ENCODE data around the gene REC8.

Gene REC8

DNA sequence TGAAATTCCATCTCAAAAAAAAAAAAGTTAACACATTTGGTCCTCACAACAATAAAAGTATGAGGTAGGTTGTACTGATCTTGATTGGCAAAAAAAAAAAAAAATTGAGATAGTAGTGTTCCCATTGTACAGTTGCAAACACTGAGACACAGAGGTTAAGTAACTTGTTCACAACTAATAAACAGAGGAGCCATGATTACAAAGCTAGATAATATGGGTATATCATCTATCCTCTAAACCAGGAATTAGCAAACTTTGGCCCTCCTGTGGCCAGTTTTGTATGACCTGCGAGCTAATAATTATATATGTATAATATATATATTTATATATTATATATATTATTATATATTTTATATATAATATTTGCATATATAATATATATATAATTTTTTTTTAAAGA is 38.1 kb upstream of the REC8 start:
- TF ChIP-seq GATA3 (IDR thresholded peaks at IDR 0.05; ENCODE audit: low read depth, low read length) (no peak), GATA2 (IDR thresholded peaks at IDR 0.05; ENCODE audit: low read depth, low read length) (no peak)

DNA sequence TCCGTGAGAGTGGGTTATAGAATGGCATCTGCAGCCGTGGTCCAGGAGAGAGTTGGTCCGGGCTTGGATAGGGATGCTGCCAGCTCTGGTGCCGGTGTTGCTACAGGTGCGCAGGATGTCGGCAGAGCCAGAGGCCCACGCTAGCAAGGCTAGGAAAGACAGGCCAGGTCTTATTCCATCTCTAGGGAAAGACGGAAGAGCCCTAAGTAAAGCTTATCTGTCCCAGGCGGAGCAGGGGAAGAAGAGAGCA is 36.4 kb upstream of the REC8 start:
- TF ChIP-seq GATA2 (IDR thresholded peaks at IDR 0.05; ENCODE audit: low read depth, low read length) (no peak), GATA3 (IDR thresholded peaks at IDR 0.05; ENCODE audit: low read depth, low read length) (no peak)

DNA sequence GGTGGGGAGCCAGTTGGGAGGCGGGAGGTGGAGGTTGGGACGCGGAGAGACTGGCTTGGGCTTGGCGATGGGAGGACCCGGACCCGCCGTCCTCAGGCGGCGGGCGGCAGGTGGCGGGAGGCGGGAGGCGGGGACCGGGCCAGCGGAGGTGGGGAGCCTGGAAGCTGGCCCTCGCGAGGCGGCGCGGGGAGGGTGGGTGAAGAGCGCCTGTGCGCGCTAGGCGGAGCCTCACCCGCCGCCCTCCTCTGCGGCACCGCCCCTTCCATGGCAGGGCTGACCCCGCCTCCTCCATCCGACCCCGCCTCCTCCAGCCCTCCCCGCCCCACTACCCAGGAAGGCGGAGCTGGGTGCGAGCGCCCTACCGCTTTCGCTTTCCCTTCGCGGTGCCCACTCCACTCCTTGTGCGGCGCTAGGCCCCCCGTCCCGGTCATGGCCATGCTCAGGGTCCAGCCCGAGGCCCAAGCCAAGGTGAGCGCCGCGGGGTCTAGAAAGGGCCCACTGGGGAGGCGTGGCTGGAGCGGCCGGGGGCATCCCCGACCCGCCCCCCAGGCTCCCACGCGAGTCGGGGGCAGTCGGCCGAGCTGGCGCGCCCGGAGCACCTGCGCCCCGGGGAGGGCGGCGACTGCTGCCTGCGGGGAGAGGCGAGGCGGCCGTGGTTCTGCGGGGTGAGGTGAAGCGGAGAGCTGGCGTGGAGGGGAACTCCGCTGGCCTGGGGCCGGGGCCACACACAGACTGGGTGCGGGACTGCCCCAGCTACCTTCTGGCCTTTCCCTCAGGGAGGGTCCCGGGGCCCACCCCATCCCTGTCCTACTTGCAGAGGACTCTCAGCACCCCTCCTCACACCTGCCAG is 35.8 kb upstream of the REC8 start, which contains the start of gene PSME1:
TSS of gene PSME1 (plus strand) at position 361 of the 850 bp plus-strand sequence. CDS start at position 430, 69 bp downstream.
- TF ChIP-seq GATA3 (IDR thresholded peaks at IDR 0.05; ENCODE audit: low read depth, low read length), result no peak
- TF ChIP-seq GATA2 (IDR thresholded peaks at IDR 0.05; ENCODE audit: low read depth, low read length), result no peak

GRCh38 chr14:24136684-24137528 is 35.0 kb upstream of the REC8 start:
- no peak for TF ChIP-seq GATA3 (IDR thresholded peaks at IDR 0.05; ENCODE audit: low read depth, low read length)
- TF ChIP-seq GATA2 (IDR thresholded peaks at IDR 0.05; ENCODE audit: low read depth, low read length), result no peak

DNA sequence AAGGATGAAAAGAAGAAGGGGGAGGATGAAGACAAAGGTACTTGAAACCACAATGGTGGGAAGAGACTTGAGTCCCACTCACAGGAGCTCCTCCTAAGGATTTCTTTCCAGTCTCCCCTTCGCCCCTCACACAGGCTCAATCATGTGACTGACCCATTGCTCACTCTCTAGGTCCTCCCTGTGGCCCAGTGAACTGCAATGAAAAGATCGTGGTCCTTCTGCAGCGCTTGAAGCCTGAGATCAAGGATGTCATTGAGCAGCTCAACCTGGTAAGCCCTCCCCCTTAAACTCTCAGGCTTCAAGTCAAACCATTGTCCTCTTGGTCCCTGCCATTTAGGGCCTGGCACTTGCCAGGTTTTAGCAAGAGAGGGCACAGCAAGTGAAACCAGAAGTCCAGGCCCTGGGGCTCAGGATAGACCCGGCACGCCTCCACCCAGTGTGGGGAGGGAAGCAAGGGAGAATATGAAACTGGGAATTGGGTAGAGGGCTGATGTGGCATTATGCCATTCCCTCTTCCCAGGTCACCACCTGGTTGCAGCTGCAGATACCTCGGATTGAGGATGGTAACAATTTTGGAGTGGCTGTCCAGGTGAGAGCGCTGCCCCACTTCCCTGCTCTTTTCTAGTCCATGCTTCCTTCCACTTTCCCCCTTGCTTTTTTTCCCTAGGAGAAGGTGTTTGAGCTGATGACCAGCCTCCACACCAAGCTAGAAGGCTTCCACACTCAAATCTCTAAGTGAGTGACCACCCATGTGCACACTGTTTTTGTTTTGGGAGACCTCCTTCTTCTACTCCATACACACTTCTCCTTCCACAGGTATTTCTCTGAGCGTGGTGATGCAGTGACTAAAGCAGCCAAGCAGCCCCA is 34.1 kb upstream of the REC8 start:
- TF ChIP-seq GATA3 (IDR thresholded peaks at IDR 0.05; ENCODE audit: low read depth, low read length), result no peak
- no peak for TF ChIP-seq GATA2 (IDR thresholded peaks at IDR 0.05; ENCODE audit: low read depth, low read length)

DNA sequence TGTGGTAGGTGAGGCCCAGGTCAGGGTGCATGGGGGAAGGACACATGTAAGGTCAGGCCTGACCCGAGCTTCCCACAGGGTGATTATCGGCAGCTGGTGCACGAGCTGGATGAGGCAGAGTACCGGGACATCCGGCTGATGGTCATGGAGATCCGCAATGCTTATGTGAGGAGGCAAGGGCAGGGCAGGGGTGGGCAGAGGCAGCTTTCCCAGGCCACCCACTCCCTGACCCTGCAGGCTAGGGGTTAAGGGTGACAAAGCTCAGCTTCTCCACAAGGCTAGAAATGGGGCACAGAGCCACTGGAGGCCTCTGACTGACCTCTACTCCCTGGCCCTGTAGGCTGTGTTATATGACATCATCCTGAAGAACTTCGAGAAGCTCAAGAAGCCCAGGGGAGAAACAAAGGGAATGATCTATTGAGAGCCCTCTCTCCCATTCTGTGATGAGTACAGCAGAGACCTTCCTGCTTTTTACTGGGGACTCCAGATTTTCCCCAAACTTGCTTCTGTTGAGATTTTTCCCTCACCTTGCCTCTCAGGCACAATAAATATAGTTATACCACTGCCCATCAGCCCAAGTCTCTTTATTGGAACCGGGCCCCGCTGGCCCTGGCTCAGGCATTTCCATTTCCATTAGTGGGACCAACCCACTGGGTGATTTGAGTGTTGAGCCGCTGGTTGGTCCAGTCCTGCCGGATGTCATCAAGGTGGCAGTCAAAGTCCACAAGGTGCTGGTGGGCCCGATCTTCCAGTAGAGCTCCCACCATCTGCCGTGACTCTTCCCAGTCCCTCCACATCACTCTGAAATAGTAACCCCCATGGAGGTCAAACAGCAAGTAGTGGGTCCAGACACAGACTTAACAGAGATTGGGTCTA is 33.2 kb upstream of the REC8 start:
- TF ChIP-seq GATA3 (IDR thresholded peaks at IDR 0.05; ENCODE audit: low read depth, low read length) (no peak), GATA2 (IDR thresholded peaks at IDR 0.05; ENCODE audit: low read depth, low read length) (no peak)

GRCh38 chr14:24139272-24139934 is 32.5 kb upstream of the REC8 start:
- no peak for TF ChIP-seq GATA2 (IDR thresholded peaks at IDR 0.05; ENCODE audit: low read depth, low read length)
- no peak for TF ChIP-seq GATA3 (IDR thresholded peaks at IDR 0.05; ENCODE audit: low read depth, low read length)

GRCh38 chr14:24141097-24141880 is 30.6 kb upstream of the REC8 start, which contains the start of gene EMC9:
Gene EMC9 (minus strand): TSS chr14:24141591. CDS start chr14:24141304, 287 bp downstream.
- no peak for TF ChIP-seq GATA2 (IDR thresholded peaks at IDR 0.05; ENCODE audit: low read depth, low read length)
- no peak for TF ChIP-seq GATA3 (IDR thresholded peaks at IDR 0.05; ENCODE audit: low read depth, low read length)

DNA sequence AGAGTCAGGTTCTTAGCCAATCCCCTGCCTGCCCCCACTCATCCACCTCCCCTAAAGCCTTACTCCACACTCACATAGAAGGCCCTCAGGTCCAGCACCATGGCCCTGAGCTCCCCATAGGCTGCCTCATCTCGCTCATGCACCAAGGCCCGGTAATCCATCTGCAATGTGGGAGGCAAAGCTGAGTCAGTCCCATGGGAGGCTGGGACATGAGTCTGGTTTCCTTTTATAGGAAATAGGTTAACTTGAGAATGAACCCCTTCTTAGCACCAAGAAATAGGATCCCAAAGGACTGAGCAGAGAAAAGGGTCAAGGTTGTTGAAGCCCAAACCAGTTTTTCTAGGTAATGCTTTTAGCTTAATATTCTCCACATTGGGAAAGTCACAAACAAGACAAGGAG is 28.4 kb upstream of the REC8 start:
- no peak for TF ChIP-seq GATA2 (IDR thresholded peaks at IDR 0.05; ENCODE audit: low read depth, low read length)
- TF ChIP-seq GATA3 (IDR thresholded peaks at IDR 0.05; ENCODE audit: low read depth, low read length), result no peak

- TF ChIP-seq GATA2 (IDR thresholded peaks at IDR 0.05; ENCODE audit: low read depth, low read length) (no peak), GATA3 (IDR thresholded peaks at IDR 0.05; ENCODE audit: low read depth, low read length) (no peak)
These were observed 27.4 kb upstream of the REC8 start for GRCh38 chr14:24144451-24144850.

DNA sequence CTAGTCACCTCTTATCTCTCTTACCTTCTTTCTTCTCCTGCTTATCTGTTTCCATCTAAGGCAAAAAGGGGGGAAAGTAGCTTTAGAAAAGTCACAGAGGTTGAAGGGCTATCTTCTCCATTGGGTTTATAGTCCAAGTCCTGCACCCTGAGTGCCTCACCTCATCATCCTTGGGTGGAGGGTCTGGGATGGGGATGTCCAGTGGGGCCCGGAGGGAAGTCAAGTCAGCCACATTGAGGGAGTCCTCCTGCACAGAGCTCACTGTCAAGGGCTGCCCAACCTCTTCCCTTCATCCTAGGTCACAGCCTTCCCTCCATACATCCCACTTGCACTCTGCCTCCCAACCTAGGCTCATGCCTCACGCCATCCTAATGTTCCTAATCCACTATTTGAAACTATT is 26.7 kb upstream of the REC8 start:
- TF ChIP-seq GATA3 (IDR thresholded peaks at IDR 0.05; ENCODE audit: low read depth, low read length), result no peak
- no peak for TF ChIP-seq GATA2 (IDR thresholded peaks at IDR 0.05; ENCODE audit: low read depth, low read length)

All from SH-SY5Y (cell line).